HepG2 (cell line): Measurements from ENCODE around the gene MFNG. TPM values are rescaled to one million over a fixed set of nuclear protein-coding genes. Genes with fewer than 3 reads are reported as not detected.

ENCODE experiments used
- CCDC6 ChIP-seq: sonication (generic); formaldehyde crosslinking; IDR thresholded peaks from 2 replicates; pipeline ENCODE4 v1.8.1; 2022; ENCODE audit warnings: mild to moderate bottlenecking, missing genetic modification reagents, moderate library complexity
- ETV6 ChIP-seq: sonication (generic); formaldehyde crosslinking; conservative IDR thresholded peaks from 2 replicates; pipeline ENCODE4 v1.4.0; 2020; ENCODE audit warnings: missing genetic modification reagents
- GABPB1 ChIP-seq: IDR thresholded peaks from 2 replicates; pipeline ENCODE4 v1.6.1; 2016; ENCODE audit warnings: mild to moderate bottlenecking, missing genetic modification reagents, moderate library complexity, missing compliant biosample characterization
- HNF4A ChIP-seq: sonication (generic); formaldehyde crosslinking; IDR thresholded peaks from 2 replicates; pipeline ENCODE4 v1.4.0; 2020; ENCODE audit warnings: missing genetic modification reagents
- ISX ChIP-seq: sonication (generic); formaldehyde crosslinking; conservative IDR thresholded peaks from 2 replicates; pipeline ENCODE4 v1.5.0; 2020; ENCODE audit warnings: missing genetic modification reagents
- MTA3 ChIP-seq: sonication (generic); formaldehyde crosslinking; IDR thresholded peaks from 2 replicates; pipeline ENCODE4 v1.4.0; 2020; ENCODE audit warnings: missing genetic modification reagents
- NR2F6 ChIP-seq, 2 experiments: IDR thresholded peaks; 2 replicates each; pipeline ENCODE4 v1.6.1; 2016; ENCODE audit warnings: antibody characterized with exemption in 1 of 2, mild to moderate bottlenecking in 1 of 2
- PTBP1 ChIP-seq: fragments of 200-400 bp; formaldehyde crosslinking; IDR thresholded peaks from 2 replicates; pipeline ENCODE4 v1.6.1; 2018; ENCODE audit warnings: low read length, low read depth; ENCODE audit not compliant: poor library complexity, severe bottlenecking
- RAD21 ChIP-seq: fragments of 450-650 bp; formaldehyde crosslinking; IDR thresholded peaks from 2 replicates; pipeline ENCODE4 v1.5.0; 2020; ENCODE audit warnings: mild to moderate bottlenecking
- SAFB2 ChIP-seq: sonication (generic); formaldehyde crosslinking; IDR thresholded peaks from 2 replicates; pipeline ENCODE4 v1.5.1; 2020; ENCODE audit warnings: missing genetic modification reagents, low read depth, mild to moderate bottlenecking, borderline replicate concordance
- SCMH1 ChIP-seq: sonication (generic); formaldehyde crosslinking; IDR thresholded peaks from 2 replicates; pipeline ENCODE4 v1.9.0; 2021; ENCODE audit warnings: missing genetic modification reagents, mild to moderate bottlenecking, borderline replicate concordance
- ZEB1 ChIP-seq: IDR thresholded peaks from 2 replicates; pipeline ENCODE4 v1.6.1; 2012; ENCODE audit warnings: mild to moderate bottlenecking, low read depth, inconsistent platforms; ENCODE audit not compliant: insufficient replicate concordance
- ZFY ChIP-seq: sonication (generic); formaldehyde crosslinking; IDR thresholded peaks from 2 replicates; pipeline ENCODE4 v1.4.0; 2020; ENCODE audit warnings: missing genetic modification reagents
- ZNF121 ChIP-seq: sonication (generic); formaldehyde crosslinking; IDR thresholded peaks from 2 replicates; pipeline ENCODE4 v1.5.0; 2020; ENCODE audit warnings: mild to moderate bottlenecking, missing genetic modification reagents
- ZNF329 ChIP-seq: sonication (generic); formaldehyde crosslinking; IDR thresholded peaks from 2 replicates; pipeline ENCODE4 v1.9.0; 2021; ENCODE audit warnings: low read depth, mild to moderate bottlenecking, missing genetic modification reagents
- ZNF564 ChIP-seq: sonication (generic); formaldehyde crosslinking; IDR thresholded peaks from 2 replicates; pipeline ENCODE4 v1.8.1; 2023; ENCODE audit warnings: mild to moderate bottlenecking, missing genetic modification reagents
- ZNF570 ChIP-seq: sonication (generic); formaldehyde crosslinking; IDR thresholded peaks from 2 replicates; pipeline ENCODE4 v1.4.0; 2020; ENCODE audit warnings: mild to moderate bottlenecking, missing genetic modification reagents, borderline replicate concordance
- ZNF607 ChIP-seq: sonication (generic); formaldehyde crosslinking; IDR thresholded peaks from 2 replicates; pipeline ENCODE4 v1.5.1; 2020; ENCODE audit warnings: missing genetic modification reagents, mild to moderate bottlenecking, borderline replicate concordance
- polyA plus RNA-seq, 8 experiments: library from polyadenylated mRNA; depleted of rRNA in 3 of 8; stranded (reverse) in 7 of 8; unstranded in 1 of 8; fragments of >200 nt; fragmentation: Illumina TruSeq in 4 of 8; extraction: Trizol in 4 of 8; gene quantifications; 2 replicates each; pipeline versions ENCODE4 v1.2.1 to v1.2.3, GENCODE V29; 2011 to 2016; ENCODE audit warnings: low read depth in 4 of 8, missing spikeins in 1 of 8, mixed read lengths in 1 of 8; ENCODE audit not compliant: insufficient read depth in 1 of 8
- total RNA-seq, 5 experiments: library from RNA; depleted of rRNA; stranded (reverse); fragments of >200 nt; fragmentation: Illumina TruSeq; extraction: Trizol; gene quantifications; 2 replicates each; pipeline ENCODE4 v1.2.3, GENCODE V29; 2016; ENCODE audit warnings: low read depth in 1 of 5
- TF ChIP-seq, protein P1 (sequence below): sonication (generic); formaldehyde crosslinking; IDR thresholded peaks from 2 replicates; pipeline ENCODE4 v1.5.1; 2020; ENCODE audit warnings: mild to moderate bottlenecking, missing genetic modification reagents, moderate library complexity
- TF ChIP-seq, protein P2 (sequence below): sonication (generic); formaldehyde crosslinking; IDR thresholded peaks from 2 replicates; pipeline ENCODE4 v1.5.1; 2020; ENCODE audit warnings: mild to moderate bottlenecking, missing genetic modification reagents, moderate library complexity
- TF ChIP-seq, protein P3 (sequence below): IDR thresholded peaks from 2 replicates; pipeline ENCODE4 v1.6.1; 2016; ENCODE audit warnings: mild to moderate bottlenecking, missing biosample characterization, missing genetic modification reagents
- TF ChIP-seq, protein P4 (sequence below): IDR thresholded peaks from 2 replicates; pipeline ENCODE4 v1.6.1; 2016; ENCODE audit warnings: missing genetic modification reagents, missing compliant biosample characterization

MFNG gene
- total and polyA plus RNA-seq, 2 of the 13 experiments (the other 11 are each of a cell fraction or from before 2014, with no cell fraction given) = 1.0 to 11.7 TPM

DNA sequence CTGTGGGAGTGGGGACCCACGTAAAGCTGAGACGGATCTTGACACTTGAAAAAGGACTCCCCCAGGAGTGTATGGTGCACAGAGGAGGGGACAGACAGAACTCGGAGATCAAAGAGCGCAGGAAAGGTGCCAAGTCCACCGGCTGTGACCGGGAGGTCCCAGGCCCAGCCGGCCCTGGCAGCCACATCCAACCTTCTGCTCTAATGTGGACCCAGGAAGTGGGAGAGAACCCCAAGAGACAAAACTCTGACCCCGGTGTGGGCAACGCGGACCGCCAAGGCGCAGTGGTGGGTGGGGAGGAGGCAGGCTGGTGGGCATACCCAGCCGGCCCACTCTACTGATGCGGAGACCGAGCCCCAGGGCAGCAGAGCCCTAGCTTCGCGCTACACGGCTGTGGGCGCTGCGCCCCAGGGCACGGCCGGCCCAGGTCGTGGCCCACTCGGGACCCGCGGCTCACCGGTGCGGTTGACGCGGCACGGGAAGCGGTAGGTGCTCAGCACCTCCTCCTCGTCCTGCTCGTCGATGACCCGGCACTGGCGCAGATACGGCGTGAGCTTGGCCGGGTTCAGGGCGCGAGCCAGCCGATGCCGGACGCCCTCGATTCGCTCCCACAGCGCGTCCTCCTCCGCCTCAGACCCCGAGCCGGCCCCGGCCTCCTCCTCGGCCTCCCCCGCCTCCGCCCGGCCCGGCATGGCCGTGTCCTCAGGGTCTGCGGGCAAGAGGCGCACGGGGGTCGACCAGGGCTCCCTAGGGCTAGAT, 32.5 kb upstream of the MFNG start (continued):
- TF ChIP-seq, protein P1, sequence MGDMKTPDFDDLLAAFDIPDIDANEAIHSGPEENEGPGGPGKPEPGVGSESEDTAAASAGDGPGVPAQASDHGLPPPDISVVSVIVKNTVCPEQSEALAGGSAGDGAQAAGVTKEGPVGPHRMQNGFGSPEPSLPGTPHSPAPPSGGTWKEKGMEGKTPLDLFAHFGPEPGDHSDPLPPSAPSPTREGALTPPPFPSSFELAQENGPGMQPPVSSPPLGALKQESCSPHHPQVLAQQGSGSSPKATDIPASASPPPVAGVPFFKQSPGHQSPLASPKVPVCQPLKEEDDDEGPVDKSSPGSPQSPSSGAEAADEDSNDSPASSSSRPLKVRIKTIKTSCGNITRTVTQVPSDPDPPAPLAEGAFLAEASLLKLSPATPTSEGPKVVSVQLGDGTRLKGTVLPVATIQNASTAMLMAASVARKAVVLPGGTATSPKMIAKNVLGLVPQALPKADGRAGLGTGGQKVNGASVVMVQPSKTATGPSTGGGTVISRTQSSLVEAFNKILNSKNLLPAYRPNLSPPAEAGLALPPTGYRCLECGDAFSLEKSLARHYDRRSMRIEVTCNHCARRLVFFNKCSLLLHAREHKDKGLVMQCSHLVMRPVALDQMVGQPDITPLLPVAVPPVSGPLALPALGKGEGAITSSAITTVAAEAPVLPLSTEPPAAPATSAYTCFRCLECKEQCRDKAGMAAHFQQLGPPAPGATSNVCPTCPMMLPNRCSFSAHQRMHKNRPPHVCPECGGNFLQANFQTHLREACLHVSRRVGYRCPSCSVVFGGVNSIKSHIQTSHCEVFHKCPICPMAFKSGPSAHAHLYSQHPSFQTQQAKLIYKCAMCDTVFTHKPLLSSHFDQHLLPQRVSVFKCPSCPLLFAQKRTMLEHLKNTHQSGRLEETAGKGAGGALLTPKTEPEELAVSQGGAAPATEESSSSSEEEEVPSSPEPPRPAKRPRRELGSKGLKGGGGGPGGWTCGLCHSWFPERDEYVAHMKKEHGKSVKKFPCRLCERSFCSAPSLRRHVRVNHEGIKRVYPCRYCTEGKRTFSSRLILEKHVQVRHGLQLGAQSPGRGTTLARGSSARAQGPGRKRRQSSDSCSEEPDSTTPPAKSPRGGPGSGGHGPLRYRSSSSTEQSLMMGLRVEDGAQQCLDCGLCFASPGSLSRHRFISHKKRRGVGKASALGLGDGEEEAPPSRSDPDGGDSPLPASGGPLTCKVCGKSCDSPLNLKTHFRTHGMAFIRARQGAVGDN = peak; percentile 70
- TF ChIP-seq RAD21 = no peak
- TF ChIP-seq, protein P2, sequence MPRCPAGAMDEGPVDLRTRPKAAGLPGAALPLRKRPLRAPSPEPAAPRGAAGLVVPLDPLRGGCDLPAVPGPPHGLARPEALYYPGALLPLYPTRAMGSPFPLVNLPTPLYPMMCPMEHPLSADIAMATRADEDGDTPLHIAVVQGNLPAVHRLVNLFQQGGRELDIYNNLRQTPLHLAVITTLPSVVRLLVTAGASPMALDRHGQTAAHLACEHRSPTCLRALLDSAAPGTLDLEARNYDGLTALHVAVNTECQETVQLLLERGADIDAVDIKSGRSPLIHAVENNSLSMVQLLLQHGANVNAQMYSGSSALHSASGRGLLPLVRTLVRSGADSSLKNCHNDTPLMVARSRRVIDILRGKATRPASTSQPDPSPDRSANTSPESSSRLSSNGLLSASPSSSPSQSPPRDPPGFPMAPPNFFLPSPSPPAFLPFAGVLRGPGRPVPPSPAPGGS (CRISPR knock-in tag) = peak; percentile 64; the same call in 1 of the 2 replicates
- TF ChIP-seq MTA3 = no peak
- no peak for TF ChIP-seq CCDC6 (CRISPR knock-in tag)
- TF ChIP-seq SAFB2 (CRISPR knock-in tag) = peak; percentile 24; the same call in 1 of the 2 replicates
- TF ChIP-seq NR2F6 (IDR thresholded peaks at IDR 0.05) = no peak
- TF ChIP-seq NR2F6 (CRISPR knock-in tag; IDR thresholded peaks at IDR 0.05) = 0 out of 2 replicates have a peak, but pooled peaks have one; percentile 25
- TF ChIP-seq ZNF570 (CRISPR knock-in tag) = no peak
- peak; percentile 85 for TF ChIP-seq HNF4A (CRISPR knock-in tag)
- peak; percentile 76 for TF ChIP-seq ZFY
- TF ChIP-seq, protein P3, sequence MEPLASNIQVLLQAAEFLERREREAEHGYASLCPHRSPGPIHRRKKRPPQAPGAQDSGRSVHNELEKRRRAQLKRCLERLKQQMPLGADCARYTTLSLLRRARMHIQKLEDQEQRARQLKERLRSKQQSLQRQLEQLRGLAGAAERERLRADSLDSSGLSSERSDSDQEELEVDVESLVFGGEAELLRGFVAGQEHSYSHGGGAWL (CRISPR knock-in tag) = peak; percentile 65; the same call in 1 of the 2 replicates
- TF ChIP-seq ZNF329 (CRISPR knock-in tag) = no peak
- no peak for TF ChIP-seq SCMH1
- TF ChIP-seq ISX (CRISPR knock-in tag) = no peak
- 0 out of 2 replicates have a peak, but pooled peaks have one; percentile 6 for TF ChIP-seq ZNF121 (CRISPR knock-in tag)
- 0 out of 2 replicates have a peak, but pooled peaks have one; percentile 42 for TF ChIP-seq ETV6 (CRISPR knock-in tag)
- TF ChIP-seq, protein P4, sequence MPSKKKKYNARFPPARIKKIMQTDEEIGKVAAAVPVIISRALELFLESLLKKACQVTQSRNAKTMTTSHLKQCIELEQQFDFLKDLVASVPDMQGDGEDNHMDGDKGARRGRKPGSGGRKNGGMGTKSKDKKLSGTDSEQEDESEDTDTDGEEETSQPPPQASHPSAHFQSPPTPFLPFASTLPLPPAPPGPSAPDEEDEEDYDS (CRISPR knock-in tag) = no peak
- peak; percentile 33 for TF ChIP-seq PTBP1
- TF ChIP-seq ZNF564 (CRISPR knock-in tag) = peak; percentile 62; the same call in 1 of the 2 replicates
- no peak for TF ChIP-seq ZEB1
- peak; percentile 39 for TF ChIP-seq ZNF607 (CRISPR knock-in tag)
- peak; percentile 73 for TF ChIP-seq GABPB1
